HG03039 (cell line): ENCODE measurements around the gene ACER2.

Experiments
- ATAC-seq: cut with Tn5 transposase; IDR thresholded peaks from one replicate; pipeline ENCODE4 v1.9.1; 2021; ENCODE audit warnings: mild to moderate bottlenecking, moderate library complexity; ENCODE audit not compliant: unreplicated experiment

ACER2 gene

GRCh38 chr9:19451240-19452087 is 42.7 kb downstream of the ACER2 start:
- ATAC-seq: peak; percentile 94

GRCh38 chr9:19456426-19456825 is 47.6 kb downstream of the ACER2 start:
- ATAC-seq: no peak

GRCh38 chr9:19456996-19457692 is 48.3 kb downstream of the ACER2 start:
- ATAC-seq: peak; percentile 70

GRCh38 chr9:19457693-19458009 is 48.8 kb downstream of the ACER2 start:
- no peak for ATAC-seq

GRCh38 chr9:19460243-19460642 is 51.4 kb downstream of the ACER2 start:
- ATAC-seq: no peak

GRCh38 chr9:19461135-19461534 is 52.3 kb downstream of the ACER2 start:
- no peak for ATAC-seq

- no peak for ATAC-seq
These were observed 55.4 kb downstream of the ACER2 start for GRCh38 chr9:19464061-19464763.

GRCh38 chr9:19464764-19465585 is 56.2 kb downstream of the ACER2 start:
- peak; percentile 91 for ATAC-seq

- ATAC-seq: no peak
These were observed 56.9 kb downstream of the ACER2 start for GRCh38 chr9:19465586-19466279.

GRCh38 chr9:19466280-19466639 is 57.5 kb downstream of the ACER2 start:
- no peak for ATAC-seq

- no peak for ATAC-seq
These were observed 60.5 kb downstream of the ACER2 start for GRCh38 chr9:19469271-19469670.

- ATAC-seq: no peak
These were observed 61.8 kb downstream of the ACER2 start for GRCh38 chr9:19470567-19470966.

- no peak for ATAC-seq
These were observed 62.3 kb downstream of the ACER2 start for GRCh38 chr9:19470981-19471650.

GRCh38 chr9:19471737-19472648 is 63.2 kb downstream of the ACER2 start:
- peak; percentile 73 for ATAC-seq

GRCh38 chr9:19473605-19474004 is 64.8 kb downstream of the ACER2 start:
- no peak for ATAC-seq

- no peak for ATAC-seq
These were observed 71.1 kb downstream of the ACER2 start for GRCh38 chr9:19479874-19480273.

GRCh38 chr9:19480345-19480744 is 71.5 kb downstream of the ACER2 start:
- ATAC-seq: no peak

GRCh38 chr9:19481121-19481870 is 72.5 kb downstream of the ACER2 start:
- no peak for ATAC-seq
